Stimulated activated naive CD8-positive, alpha-beta T cell treated with anti-CD3 and anti-CD28 coated beads, Interleukin-15, Interleukin-2, amounts not matched to agents 100 U/mL and 50 U/mL, for 24 hours (primary cell): ENCODE results near the gene MAPKAPK5.
"Not testable (repeated sequence)": the region's sequence is repeated elsewhere in the genome, so short reads cannot be mapped to it uniquely, and the experiment has no call there.

Source experiments
- ATAC-seq: fragments of 150-1000 bp; cut with Tn5 transposase; one replicate; pipeline ENCODE4 v1.10.0; 2021
- DNase-seq: peaks from one replicate; pipeline ENCODE4 v3.0.0; 2021

Gene MAPKAPK5

DNA sequence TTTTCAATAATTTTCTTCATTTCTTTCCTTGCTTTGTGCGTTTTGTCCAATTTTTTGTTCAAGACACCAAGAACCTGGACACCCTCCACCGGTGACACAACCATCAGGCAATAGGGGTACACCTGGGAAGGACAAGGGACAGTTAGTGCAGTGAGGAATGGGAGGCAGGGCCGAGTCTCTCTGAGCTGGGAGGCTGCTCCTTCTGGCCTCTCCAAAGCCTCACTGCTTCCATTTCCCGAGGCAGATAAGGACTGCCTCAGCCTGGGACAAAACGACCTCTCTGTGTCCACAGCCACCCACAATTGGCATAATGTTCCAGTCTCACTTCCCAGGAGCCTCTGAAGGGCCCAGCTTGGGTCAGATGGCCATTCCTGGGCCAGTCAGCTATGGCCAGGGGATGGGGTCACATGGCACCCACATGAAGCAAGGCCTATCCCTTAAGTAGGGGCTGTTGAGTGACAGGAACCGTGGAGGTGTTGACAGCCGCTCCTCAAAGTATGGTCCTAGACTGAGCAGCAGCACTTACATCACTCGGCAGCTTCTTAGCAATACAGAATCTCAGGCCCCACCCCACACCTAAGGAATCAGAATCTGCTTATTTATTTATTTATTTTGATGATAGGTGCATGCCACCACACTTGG, 13.6 kb upstream of the MAPKAPK5 start:
- ATAC-seq = no peak
- no peak for DNase-seq

DNA sequence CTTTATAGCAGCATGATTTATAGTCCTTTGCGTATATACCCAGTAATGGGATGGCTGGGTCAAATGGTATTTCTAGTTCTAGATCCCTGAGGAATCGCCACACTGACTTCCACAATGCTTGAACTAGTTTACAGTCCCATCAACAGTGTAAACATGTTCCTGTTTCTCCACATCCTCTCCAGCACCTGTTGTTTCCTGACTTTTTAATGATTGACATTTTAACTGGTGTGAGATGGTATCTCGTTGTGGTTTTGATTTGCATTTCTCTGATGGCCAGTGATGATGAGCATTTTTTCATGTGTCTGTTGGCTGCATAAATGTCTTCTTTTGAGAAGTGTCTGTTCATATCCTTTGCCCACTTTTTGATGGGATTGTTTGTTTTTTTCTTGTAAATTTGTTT, 12.4 kb upstream of the MAPKAPK5 start:
- DNase-seq, ATAC-seq: not testable (repeated sequence)

DNA sequence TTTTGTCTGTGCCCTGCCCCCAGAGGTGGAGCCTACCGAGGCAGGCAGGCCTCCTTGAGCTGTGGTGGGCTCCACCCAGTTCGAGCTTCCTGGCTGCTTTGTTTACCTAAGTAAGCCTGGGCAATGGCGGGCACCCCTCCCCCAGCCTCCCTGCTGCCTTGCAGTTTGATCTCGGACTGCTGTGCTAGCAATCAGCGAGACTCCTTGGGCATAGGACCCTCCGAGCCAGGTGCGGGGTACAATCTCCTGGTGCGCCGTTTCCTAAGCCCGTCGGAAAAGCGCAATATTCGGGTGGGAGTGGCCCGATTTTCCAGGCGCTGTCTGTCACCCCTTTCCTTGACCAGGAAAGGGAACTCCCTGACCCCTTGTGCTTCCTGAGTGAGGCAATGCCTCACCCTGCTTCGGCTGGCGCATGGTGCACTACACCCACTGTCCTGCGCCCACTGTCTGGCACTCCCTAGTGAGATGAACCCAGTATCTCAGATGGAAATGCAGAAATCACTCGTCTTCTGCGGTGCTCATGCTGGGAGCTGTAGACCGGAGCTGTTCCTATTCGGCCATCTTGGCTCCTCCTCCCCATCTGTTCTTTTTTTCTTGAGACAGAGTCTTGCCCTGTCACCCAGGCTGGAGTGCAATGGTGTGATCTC, 7.2 kb upstream of the MAPKAPK5 start:
- ATAC-seq = not testable (repeated sequence)

DNA sequence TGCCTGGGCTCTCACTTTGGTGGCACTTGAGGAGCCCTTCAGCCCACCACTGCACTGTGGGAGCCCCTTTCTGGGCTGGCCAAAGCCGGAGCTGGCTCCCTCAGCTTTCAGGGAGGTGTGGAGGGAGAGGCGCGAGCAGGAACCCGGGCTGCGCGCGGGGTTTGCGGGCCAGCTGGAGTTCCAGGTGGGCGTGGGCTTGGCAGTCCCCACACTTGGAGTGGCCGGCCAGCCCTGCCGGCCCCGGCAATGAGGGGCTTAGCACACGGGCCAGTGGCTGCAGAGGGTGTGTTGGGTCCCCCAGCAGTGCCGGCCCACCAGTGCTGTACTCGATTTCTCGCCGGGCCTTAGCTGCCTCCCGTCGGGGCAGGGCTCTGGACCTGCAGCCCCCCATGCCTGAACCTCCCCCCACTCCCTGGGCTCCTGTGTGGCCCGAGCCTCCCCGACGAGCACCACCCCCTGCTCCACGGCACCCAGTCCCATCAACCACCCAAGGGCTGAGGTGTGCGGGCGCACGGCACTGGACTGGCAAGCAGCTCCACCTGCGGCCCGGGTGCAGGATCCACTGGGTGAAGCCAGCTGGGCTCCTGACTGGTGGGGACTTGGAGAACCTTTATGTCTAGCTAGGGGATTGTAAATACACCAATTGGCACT, 6.4 kb upstream of the MAPKAPK5 start:
- not testable (repeated sequence) for DNase-seq, ATAC-seq

More for the DNA sequence above, 7.2 kb upstream of the MAPKAPK5 start:
- DNase-seq = not testable (repeated sequence)

DNA sequence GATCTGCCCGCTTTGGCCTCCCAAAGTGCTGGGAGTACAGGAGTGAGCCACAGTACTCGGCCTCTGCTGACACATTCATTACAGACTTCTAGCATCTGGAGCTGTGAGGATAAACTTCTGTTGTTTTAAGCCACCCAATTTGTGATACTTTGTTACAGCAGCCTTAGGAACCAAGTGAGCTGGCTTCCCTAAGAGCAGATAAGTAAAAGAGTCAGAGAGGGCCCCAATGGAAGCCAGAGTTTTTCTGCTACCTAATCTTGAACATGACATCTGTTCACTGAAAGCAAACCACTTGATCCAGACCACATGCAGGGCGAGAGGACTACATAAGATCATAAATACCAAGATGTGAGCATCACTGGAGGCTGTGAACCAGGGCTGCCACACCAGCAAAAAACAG, 3.7 kb upstream of the MAPKAPK5 start:
- DNase-seq (no peak), ATAC-seq (no peak)

DNA sequence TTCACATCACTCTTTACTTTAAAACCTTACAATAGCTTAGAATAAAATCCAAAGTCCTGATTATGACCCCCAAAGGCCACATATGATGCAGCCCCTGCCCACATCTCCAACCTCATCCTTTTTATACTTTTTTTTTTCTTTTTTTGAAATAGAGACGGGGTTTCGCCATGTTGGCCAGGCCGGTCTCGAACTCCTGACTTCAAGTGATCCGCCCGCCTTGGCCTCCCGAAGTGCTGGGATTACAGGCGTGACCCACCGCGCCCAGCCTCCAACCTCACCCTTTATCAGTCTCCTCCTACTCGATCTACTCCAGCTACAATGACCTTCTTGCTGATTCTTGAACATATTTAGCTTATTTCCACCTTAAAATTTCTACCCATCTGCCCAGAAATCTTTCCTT, 1.2 kb upstream of the MAPKAPK5 start:
- no peak for ATAC-seq
- DNase-seq = no peak

DNA sequence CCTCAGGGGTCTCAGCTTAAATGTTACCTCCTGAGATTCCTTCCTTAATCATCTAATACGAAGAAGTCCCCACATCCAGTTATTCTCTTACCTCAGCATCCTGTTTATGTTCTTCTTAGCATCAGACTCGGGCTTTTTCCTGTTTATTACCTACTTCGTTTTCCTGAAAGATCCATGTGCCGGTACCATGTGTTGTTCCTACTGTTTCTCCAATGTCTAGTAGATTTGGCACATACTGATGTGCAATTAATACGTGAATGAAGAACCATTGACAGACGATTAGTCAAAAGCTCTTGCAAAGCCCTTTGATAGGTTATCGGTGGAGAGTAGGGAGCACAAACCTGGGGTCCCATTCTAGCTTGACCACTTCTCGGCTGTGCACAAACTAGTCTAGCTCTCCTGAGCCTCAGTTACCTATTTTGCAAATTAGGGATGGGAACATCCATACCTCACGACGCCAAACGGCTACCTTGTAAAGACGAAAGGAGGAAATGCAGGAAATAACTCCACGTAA, 735 bp upstream of the MAPKAPK5 start:
- ATAC-seq = no peak
- DNase-seq = no peak

DNA sequence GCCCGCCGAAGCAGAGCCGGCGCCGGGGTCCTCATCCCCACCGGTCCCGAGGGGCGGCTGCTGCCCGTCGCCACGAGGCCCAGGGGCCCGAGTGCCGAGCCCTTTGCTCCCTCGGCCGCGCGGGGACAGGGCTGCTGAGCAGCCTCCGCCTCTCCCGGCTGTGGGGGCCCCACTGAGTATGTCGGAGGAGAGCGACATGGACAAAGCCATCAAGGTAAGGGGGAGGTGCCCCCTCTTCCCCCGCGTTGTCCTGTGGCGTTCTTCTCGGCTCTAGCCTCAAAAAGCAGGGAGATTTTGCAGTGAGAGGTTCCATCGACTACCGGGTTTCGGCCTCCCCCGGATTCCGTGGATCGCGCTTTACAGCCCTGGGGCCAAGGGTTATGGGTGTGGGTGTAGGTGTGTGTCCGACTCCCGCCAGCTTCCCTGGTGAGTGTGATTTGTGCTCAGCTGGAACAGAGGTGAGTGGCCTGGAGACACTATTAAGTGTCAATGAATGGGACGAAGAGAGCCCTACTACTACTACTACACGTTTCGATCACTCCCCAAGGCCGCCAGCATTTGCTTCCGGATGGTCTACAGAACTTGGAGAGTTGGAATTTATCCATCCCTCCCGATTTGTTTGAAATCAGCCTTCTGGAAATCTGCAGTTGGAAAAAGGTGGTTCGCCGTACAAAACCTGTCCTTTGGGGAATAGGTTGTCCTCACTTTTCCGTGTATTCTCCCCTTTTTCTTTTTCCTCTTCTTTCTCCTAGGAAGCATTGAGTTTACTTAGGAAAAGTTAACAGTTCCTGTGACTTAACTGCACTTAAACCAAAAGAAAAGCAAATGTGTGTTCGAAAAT, 748 bp downstream of the MAPKAPK5 start:
- DNase-seq (no peak), ATAC-seq (peak; percentile 35)

DNA sequence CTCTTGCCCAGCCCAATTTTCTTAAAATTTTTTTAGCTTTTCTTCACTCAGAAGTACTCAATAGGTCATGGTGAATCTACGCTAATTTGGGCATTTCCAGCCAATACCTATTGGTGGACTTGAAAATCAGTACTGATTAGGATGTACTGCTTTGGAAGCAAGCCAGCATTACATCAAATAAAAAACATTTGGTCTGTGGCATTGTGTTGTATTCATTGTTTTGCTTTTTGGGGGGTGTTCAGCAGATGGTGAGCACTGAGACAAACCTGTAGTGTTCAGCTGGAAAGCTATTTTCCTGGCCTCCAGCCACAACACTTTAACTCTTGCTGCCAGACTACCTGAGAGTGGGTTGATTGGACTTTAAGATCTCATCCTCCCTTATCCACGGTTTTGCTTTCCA, 4.0 kb downstream of the MAPKAPK5 start:
- ATAC-seq (no peak), DNase-seq (no peak)

DNA sequence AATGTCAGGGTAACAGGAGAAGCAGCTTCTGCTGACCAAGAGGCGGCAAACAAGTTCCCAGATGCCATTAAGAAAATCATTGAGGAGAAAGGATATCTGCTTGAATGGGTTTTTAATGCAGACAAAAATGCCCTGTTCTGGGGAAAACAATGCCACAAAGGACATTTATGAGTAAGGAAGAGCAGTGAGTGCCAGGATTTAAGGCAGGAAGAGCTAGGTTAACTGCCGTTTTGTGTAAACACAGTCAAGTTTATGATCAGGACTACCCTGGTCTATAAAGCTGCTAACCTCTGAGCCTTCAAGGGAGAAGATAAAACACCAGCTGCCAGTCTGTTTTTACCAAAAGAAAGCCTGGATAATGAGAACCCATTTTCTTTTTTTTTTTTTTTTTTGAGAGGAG, 8.5 kb downstream of the MAPKAPK5 start:
- DNase-seq = no peak
- no peak for ATAC-seq

DNA sequence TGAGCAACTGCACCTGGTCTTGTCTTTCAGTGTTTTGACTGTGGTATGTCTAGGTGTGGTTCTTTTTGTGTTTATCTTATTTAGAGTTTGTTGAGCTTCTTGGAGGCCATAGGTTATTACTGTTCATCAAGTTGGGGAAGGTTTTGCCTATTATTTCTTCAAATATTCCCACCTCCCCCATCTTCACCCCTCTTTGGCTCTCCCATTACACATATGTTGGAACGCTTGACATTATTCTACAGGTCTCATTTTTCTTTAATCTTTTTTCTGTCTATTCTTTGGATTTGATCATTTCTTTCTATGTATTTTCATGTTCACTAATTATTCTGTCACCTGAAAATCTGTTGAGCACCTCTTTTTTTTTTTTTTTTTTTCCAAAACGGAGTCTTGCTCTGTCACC, 16.2 kb downstream of the MAPKAPK5 start:
- ATAC-seq (no peak), DNase-seq (no peak)

DNA sequence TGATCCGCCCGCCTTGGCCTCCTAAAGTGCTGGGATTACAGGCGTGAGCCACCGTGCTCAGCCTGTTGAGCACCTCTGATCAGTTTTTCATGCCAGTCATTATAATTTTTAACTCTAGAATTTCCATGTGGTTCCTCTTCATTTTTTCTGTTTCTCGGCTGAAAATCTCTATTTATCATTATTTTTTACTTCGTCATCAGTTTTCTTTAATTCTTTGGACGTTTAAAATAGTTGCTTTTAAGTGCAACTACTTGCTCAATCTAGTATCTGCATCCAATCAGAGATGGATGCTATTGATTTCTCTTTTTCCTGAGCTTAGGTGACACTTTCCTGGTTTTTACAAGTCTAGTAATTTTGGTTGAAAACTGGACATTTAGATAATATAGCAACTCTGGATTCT, 16.8 kb downstream of the MAPKAPK5 start:
- ATAC-seq (no peak), DNase-seq (no peak)

DNA sequence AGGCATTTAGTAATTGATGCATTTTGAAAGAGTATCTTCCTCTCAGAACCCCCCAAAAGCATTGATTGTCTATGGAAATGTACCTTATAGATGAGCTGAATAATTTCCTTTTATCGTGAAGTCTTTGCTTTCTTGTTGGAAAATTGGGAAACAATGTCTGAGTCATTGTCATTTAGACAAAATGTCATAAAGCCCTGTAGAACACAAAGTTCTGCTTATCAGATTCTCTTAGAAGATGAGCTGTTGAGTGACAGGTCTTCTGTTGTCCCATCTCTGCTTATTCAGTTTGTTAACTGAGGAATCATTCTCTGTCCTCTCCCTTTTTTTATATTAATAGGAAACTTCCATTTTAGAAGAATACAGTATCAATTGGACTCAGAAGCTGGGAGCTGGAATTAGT, 22.9 kb downstream of the MAPKAPK5 start:
- ATAC-seq = no peak
- DNase-seq = no peak

DNA sequence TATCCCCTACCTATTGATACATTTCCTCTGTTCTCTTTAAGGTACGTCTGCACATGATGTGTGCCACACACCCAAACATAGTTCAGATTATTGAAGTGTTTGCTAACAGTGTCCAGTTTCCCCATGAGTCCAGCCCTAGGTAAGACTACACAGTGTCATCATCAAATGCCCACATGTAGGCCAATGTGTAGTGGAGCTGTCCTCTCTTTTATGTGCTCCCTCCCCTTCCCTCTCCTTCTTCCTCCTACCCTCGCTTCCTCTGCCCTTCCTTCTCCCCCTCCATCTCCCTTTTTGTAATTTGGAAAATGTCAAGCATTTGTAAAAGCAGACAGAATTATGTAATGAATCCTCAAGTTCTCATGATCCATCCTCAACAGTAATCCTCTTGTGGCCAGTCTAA, 25.5 kb downstream of the MAPKAPK5 start:
- ATAC-seq = no peak
- DNase-seq = no peak

DNA sequence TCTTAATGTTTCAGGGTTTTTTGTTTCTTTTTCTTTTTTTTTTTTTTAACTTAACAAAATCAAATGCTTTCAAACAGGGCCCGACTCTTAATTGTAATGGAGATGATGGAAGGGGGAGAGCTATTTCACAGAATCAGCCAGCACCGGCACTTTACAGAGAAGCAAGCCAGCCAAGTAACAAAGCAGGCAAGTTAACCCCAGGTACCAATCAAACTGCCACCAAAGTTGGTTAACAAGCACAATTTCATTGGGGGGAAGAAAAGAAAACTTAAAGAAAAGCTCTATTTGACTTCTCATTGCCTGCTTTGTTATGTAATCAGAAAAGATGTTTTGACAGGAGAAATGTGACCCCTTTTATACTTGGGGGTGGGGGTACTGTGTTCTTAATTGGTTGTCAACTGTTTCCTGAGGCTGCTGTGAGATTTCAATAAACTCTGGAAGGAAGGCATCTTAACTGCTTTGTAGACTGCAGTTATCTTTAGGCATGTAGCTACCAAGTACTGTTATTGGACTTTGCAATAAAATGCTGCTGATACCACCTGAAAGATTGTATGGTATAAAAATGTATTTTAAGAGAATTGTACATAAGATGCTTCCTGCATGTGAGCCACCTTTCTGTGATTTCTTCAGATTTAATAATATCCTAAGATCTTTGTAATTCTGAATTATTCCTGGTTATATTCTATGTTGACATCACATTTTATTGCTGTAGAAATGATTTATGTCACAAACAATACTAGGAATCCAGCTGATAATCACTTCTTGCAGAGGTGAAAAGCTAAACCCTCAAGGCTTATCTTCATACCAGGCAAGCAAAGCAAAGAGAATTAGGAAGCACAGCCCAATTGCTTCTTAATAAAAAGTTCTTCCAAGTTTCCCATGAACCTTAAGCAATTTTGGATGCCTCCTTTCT, 26.9 kb downstream of the MAPKAPK5 start:
- DNase-seq = no peak

DNA sequence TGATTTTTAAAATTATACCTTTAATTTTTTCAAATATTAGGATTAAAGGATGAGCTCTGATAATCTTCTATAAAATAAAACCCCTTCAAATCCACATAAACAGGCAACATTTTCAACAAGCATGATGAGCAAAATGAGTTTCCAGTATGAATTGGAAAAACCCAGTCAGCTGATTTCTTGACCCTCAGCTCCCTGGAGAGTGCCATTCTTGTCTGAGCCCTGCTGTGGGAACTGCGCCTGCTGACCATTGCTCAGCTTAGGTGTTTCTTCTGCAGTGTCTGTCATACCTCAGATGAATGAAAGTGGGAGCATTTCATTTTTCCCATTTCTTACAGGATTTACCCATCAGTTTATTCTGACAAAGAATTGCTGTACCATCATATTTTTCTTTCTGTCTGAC, 27.6 kb downstream of the MAPKAPK5 start:
- DNase-seq (no peak), ATAC-seq (no peak)

More for the DNA sequence above, 26.9 kb downstream of the MAPKAPK5 start:
- no peak for ATAC-seq

DNA sequence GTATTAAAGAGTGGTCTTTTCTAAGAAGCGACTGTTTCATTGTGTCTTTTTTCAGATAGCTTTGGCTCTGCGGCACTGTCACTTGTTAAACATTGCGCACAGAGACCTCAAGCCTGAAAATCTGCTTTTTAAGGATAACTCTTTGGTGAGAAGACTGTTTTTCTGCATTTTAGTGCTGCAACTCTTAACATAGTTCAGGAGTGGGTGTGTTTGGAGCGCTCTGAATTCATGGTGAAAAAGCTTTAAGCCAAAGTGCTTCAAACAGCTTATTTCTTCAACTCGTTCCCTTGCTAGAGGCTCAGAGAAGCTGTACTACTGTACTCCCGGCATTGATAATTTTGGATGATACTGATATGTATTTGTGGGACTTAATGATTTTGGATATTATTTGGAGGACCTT, 28.2 kb downstream of the MAPKAPK5 start:
- no peak for ATAC-seq
- no peak for DNase-seq

DNA sequence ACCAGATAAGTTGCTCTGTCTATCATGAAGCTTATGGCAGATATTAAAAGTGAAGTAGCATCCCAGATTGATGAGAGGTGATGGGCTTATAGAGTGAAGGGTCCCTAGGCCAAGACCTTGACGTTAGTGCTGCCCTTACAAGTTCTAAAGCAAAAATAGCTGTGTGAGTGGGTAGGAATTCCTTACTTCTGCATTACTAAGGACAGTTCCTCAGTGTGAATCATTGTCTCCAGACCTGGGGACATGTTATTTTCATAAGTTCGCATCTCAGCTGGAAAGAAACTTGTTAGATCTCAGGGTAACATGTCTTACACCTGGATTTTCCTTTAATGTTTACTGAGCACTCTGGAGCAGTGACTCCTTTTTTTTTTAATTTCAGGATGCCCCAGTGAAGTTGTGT, 28.7 kb downstream of the MAPKAPK5 start:
- no peak for ATAC-seq

DNA sequence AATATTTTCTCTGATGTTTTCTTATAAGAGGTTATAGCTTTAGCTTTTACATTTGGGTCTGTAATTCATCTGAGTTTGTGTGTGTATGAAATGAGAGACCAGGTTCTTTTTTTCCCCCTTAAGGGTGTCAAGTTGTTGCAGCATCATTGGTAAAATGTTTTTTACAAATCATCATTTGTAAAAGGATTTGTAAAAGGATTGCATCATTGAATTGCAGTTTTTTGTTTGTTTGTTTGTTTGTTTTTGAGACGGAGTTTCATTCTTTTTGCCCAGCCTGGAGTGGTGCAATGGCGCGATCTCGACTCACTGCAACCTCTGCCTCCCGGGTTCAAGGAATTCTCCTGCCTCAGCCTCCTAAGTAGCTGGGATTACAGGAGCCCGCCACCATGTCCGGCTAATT, 31.1 kb downstream of the MAPKAPK5 start:
- no peak for DNase-seq
- ATAC-seq = no peak

More for the DNA sequence above, 28.7 kb downstream of the MAPKAPK5 start:
- DNase-seq = no peak

DNA sequence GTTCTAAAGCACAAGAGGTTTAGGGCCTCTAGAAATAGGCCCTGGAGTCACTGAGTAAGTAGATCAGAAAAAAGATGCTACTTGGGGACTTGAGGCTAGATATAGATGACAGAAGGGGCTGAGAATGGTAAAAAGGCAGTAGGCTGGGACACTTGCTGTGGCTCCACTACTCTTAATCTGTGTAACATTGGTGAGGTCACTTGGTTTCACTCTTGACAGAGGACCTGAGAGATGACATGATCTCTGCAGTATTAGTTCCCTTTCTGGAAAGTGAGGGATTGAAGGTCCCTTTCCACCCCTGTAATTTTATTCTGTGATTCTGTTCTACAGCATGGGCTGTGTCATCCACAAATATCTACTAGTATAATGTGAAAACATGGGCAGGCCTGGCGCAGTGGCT, 39.7 kb downstream of the MAPKAPK5 start:
- ATAC-seq (no peak), DNase-seq (no peak)
